ENCODE results near the gene EHD1.

Gene EHD1

DNA sequence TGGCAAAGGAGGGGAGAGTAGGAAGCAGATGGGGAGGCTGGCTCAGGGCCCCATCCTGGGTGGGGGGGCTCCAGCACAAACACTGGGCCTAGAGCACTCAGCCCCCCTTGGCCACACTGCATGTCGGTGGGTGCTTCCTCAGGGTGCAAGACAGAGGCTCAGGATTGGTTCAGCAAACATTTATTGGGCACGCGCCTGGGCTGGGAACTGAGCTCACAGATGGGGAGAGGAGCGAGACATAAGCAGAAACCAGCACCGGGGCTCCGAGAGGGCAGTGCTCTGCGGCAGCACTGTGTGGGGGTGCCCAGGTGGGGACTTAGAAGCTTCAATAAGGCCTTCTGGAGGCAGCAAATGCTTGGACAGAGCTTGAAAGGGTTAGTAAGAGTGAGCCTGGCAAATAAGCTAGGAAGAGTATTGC lies 12.1 kb upstream of the EHD1 start:
- H3K4me1 Mint-ChIP-seq, result peaks cover 38 to 68% of the 10 kb centered on the region in 2 donors
- H3K9me3 Mint-ChIP-seq, result no peaks in the 10 kb centered on the region
- DNase-seq (no peak), ATAC-seq (replicated peaks) (no peak)
- H3K27ac Mint-ChIP-seq, result peak overlapping the region; percentile 69
- H3K36me3 Mint-ChIP-seq, result peaks cover 2 to 3% of the 10 kb centered on the region in 2 donors
- no peak overlapping the region for H3K4me3 Mint-ChIP-seq
- H3K27me3 Mint-ChIP-seq, result no peaks in the 10 kb centered on the region

DNA sequence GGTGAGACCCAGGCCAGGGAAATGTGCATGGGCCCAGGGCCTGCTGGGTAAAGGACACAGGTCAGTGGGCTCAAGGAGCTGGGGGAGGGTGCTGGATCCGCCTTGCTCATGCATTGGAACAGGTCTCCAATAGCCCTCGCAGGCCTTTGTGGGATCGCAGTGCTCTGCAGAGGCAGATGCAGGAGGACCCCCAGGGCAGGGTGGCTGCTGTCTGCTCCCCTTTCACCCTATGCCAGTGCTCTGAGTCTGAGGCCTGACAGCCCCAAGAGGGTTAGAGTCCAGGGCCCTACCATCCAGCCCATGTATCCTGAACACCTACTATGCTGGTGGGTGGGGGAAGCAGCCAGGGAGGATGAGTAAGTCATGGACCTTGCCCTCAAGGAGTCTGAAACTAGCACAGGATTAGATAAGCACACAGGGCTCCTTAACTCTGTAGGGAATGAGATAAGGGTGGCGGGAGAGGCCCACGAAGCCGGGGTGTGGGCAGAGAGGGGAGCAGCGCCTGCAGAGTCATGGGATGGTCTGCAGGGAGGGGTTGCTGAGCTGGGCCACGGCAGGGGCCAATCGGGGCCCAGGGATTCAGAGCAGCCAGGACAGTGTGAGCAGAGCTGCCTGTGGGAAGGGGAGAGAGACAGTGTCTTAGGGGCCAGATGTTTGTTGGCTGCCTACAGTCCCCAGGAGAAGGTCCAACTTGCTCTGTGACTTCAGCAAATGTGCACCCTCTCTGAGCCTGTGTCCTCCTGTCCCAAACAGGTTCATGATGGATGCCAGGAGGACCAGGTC lies 10.5 kb upstream of the EHD1 start:
- Mint-ChIP-seq H3K27ac (no peak overlapping the region), H3K4me1 (peaks cover 40 to 69% of the 10 kb centered on the region in 2 donors), H3K4me3 (no peak overlapping the region), H3K9me3 (no peaks in the 10 kb centered on the region), H3K27me3 (no peaks in the 10 kb centered on the region), H3K36me3 (no peaks in the 10 kb centered on the region)
- ATAC-seq (replicated peaks), result no peak
- no peak for DNase-seq

DNA sequence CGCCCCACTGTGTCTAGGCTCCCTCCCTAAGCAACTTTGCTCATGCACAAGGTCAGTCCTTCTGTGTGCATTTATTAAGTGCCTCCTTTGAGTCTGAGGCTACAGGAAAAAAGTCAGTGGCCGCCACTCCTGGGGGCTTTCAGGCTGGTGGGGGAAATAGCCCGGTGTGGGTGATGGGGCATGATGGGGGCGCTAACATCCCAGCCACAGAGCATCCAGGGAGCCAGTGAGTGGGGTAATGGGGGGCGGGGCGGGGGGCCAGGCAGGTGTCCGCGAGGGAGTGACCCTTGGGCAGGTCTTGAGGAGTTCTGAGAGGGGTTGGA lies 9.9 kb upstream of the EHD1 start:
- no peaks in the 10 kb centered on the region for H3K27me3 Mint-ChIP-seq
- no peaks in the 10 kb centered on the region for H3K9me3 Mint-ChIP-seq
- H3K36me3 Mint-ChIP-seq, result no peaks in the 10 kb centered on the region
- H3K4me3 Mint-ChIP-seq, result peak overlapping the region; percentile 81 to 84
- DNase-seq (no peak), ATAC-seq (replicated peaks) (no peak)
- peak overlapping the region; percentile 83 for H3K27ac Mint-ChIP-seq
- peaks cover 41 to 65% of the 10 kb centered on the region in 2 donors for H3K4me1 Mint-ChIP-seq

DNA sequence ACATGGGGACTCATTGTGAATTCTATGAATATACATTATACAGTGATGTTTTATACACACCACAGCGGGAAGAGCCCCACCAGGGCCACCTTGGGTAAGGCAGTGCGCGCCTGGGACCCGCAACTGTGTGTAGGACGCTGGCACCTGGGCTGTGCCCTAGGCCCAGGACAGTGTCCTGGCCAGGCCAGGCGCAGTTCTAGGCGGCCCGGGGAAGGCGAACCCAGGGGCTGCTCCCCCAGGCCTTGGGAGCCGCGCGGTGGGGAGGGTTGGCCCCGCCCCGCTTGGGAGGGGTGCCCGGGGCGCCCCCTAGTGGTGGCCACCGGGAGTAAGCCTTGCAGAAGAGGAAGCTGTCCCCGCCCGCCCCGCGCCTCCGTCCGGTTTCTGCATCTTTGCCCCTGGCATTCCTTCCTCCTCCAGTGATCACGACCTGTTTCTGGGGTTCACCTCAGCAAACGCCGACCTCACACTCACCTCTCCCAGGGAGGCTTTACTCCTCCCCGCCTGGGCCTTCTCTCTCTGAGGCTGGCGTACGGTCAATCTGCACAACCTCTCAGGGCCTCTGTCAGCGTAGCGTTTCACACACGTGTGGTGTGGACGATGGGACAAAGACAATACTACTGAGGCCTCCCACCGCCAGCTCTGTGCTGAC lies 9.5 kb upstream of the EHD1 start:
- H3K9me3 Mint-ChIP-seq, result no peaks in the 10 kb centered on the region
- ATAC-seq (replicated peaks), result peak; percentile 89 to 95
- no peaks in the 10 kb centered on the region for H3K36me3 Mint-ChIP-seq
- DNase-seq, result peak; percentile 71
- peak overlapping the region; percentile 81 to 84 for H3K4me3 Mint-ChIP-seq
- H3K27ac Mint-ChIP-seq, result peak overlapping the region; percentile 83
- no peaks in the 10 kb centered on the region for H3K27me3 Mint-ChIP-seq
- H3K4me1 Mint-ChIP-seq, result peaks cover 41 to 61% of the 10 kb centered on the region in 2 donors

DNA sequence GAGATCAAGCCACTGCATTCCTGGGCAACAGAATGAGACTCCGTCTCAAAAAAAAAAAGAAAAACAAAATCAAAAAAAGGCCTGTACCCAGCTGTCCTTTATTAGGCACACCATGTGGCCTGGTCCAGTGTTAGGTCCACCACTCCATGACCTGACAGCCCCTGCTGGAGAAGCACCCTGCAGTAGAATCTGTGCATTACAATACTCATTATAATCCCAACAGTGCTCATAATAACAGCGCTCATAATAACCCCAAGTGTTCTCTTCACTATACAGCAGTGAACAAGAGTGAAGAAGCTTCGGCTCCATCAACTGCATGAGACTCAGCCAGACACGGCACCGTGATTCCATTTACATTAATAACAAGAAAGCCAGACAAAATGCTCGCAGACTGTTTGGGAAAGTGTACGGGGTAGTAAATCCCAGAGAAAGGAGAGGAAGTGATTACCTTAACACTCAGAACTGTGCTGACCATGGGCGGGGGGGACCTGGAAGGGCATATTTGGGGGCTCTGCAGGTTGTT lies 8.9 kb upstream of the EHD1 start:
- no peaks in the 10 kb centered on the region for H3K27me3 Mint-ChIP-seq
- no peak overlapping the region for H3K27ac Mint-ChIP-seq
- peak overlapping the region in 1 of 2 donors; percentile 14 for H3K4me3 Mint-ChIP-seq
- H3K36me3 Mint-ChIP-seq, result no peaks in the 10 kb centered on the region
- no peaks in the 10 kb centered on the region for H3K9me3 Mint-ChIP-seq
- no peak for DNase-seq
- ATAC-seq (replicated peaks), result no peak
- H3K4me1 Mint-ChIP-seq, result peaks cover 37 to 55% of the 10 kb centered on the region in 2 donors

DNA sequence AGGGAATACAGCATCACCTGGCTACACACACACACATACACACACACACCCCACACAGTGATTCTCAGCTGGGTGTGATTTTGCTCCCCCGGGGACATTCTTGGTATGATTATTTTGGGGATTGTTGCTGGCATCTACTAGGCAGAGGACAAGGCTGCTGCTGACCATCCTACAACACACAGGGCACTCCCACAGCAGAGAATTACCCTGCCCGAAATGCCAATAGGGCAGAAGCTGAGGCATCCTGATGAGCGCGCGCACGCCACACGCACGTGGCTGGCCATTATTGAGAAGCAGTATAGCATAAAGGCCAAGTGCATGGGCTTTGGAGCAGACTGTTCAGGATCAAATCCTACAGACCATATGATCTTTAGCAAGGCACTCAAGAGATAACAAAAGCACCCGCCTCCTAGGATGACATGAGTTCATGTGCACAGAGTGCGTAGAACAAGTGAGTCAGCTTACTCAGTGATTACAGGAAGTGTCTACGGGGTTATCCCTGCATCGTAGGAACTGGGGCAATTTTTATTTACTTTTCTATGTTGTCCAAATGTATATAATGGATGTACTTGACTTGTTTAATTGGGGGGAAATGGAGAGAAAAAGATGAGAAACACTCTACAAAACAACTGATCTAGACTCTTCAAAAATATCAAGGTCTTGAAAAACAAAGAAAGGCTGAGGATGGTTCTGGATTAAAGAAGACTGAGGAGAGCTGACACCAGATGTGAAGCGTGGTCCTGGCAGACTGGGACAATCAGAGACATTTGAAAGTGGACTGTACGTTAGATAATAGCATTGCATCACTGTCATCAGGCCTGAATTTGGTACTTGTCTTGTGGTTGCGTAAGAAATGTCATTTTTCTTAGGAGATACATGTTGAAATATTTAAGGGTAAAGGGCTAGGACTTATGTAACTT lies 7.2 kb upstream of the EHD1 start:
- DNase-seq, result no peak
- peak; percentile 40 to 54 for ATAC-seq (replicated peaks)
- Mint-ChIP-seq H3K27me3 (no peaks in the 10 kb centered on the region), H3K4me3 (no peak overlapping the region), H3K9me3 (no peaks in the 10 kb centered on the region), H3K4me1 (peaks cover 34 to 54% of the 10 kb centered on the region in 2 donors), H3K36me3 (no peaks in the 10 kb centered on the region), H3K27ac (no peak overlapping the region)

DNA sequence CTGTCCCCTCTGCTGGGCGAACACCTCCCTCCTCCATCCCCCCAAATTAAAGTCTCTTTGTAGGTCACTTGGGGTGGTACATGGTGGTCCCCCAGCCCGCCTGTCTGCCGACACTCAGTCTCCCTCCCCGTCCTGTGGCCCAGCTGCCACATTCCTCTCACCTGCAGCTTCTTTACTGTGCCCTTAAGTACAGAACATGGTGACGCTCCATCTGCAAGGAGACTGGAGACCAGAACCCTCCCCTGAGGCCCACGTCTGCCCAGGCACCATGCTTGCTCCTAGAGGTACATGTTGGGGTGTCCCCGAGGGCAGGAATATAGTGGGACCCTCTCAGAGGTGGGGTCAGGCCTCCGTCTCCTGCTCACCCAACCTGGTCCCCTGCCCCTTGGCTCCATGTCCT lies 5.6 kb upstream of the EHD1 start:
- H3K4me1 Mint-ChIP-seq, result peaks cover 47 to 62% of the 10 kb centered on the region in 2 donors
- H3K36me3 Mint-ChIP-seq, result no peaks in the 10 kb centered on the region
- no peak overlapping the region for H3K4me3 Mint-ChIP-seq
- H3K27ac Mint-ChIP-seq, result no peak overlapping the region
- ATAC-seq (replicated peaks), result no peak
- DNase-seq, result no peak
- H3K27me3 Mint-ChIP-seq, result no peaks in the 10 kb centered on the region
- no peaks in the 10 kb centered on the region for H3K9me3 Mint-ChIP-seq

DNA sequence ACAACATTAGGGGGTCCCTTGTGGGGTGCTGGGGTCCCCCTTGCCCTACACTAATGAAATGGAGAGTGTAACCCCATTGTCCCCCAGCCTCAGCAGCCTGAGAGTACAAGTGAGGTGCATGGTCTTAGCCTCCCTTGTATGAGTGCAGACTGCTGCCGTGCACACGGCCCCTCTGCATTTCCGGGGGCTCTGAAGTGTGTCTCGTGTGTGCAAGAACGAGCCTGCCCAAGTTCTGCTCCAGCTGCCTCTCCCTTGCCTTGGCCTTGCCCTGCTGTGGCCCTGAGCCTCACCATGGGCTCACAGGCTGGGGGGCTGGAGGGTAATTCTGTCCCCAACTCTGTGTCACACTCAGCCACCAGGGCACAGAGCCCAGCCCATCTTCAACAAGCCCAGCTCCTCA lies 5.2 kb upstream of the EHD1 start:
- no peak for DNase-seq
- ATAC-seq (replicated peaks), result no peak
- H3K27me3 Mint-ChIP-seq, result no peaks in the 10 kb centered on the region
- no peak overlapping the region for H3K27ac Mint-ChIP-seq
- H3K36me3 Mint-ChIP-seq, result no peaks in the 10 kb centered on the region
- H3K4me1 Mint-ChIP-seq, result peaks cover 46 to 62% of the 10 kb centered on the region in 2 donors
- no peak overlapping the region for H3K4me3 Mint-ChIP-seq
- no peaks in the 10 kb centered on the region for H3K9me3 Mint-ChIP-seq

DNA sequence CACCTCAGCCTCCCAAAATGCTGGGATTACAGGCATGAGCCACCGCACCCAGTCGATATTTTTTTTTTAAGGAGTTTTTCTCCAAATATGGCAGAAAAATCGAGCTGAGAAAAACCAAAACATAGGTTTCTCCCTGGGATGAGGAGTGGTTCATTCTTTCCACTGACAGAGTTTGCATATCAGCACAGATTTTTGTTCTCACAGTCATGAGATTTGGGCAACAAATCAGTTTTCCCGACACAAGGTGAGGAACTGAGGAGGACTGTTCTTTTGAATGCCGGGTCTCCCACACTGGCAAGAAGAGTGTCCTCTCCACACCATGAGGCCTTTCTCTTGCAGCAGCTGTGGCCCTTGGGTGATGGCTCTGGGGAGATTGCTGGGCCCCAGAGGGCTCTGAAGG lies 3.8 kb upstream of the EHD1 start:
- Mint-ChIP-seq H3K27me3 (no peaks in the 10 kb centered on the region), H3K36me3 (peaks cover 4 to 10% of the 10 kb centered on the region in 2 donors), H3K9me3 (no peaks in the 10 kb centered on the region), H3K4me3 (no peak overlapping the region), H3K27ac (no peak overlapping the region), H3K4me1 (peaks cover 42 to 58% of the 10 kb centered on the region in 2 donors)
- ATAC-seq (replicated peaks) (no peak), DNase-seq (no peak)

DNA sequence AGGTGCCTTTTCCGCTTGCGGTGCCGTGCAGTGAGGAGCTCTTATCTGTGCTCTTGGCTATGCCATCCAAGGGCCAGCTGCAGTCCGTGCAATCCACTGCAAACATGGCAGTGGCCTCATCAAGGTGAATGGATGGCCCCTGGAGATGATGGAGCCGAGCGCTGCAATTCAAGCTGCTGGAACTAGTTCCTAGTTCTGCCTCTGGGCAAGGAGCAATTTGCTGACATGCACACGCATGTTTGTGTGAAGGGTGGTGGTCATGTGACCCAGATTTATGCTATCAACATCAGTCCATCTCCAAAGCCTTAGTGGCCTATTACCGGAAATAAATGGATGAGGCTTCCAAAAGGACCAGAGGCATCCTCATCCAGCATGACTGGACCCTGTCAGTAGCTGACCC lies 3.1 kb upstream of the EHD1 start:
- peak overlapping the region in 1 of 2 donors; percentile 16 for H3K4me3 Mint-ChIP-seq
- peaks cover 46 to 64% of the 10 kb centered on the region in 2 donors for H3K4me1 Mint-ChIP-seq
- H3K27me3 Mint-ChIP-seq, result no peaks in the 10 kb centered on the region
- no peak for ATAC-seq (replicated peaks)
- no peak for DNase-seq
- H3K27ac Mint-ChIP-seq, result no peak overlapping the region
- H3K36me3 Mint-ChIP-seq, result peaks cover 10 to 18% of the 10 kb centered on the region in 2 donors
- H3K9me3 Mint-ChIP-seq, result no peaks in the 10 kb centered on the region

DNA sequence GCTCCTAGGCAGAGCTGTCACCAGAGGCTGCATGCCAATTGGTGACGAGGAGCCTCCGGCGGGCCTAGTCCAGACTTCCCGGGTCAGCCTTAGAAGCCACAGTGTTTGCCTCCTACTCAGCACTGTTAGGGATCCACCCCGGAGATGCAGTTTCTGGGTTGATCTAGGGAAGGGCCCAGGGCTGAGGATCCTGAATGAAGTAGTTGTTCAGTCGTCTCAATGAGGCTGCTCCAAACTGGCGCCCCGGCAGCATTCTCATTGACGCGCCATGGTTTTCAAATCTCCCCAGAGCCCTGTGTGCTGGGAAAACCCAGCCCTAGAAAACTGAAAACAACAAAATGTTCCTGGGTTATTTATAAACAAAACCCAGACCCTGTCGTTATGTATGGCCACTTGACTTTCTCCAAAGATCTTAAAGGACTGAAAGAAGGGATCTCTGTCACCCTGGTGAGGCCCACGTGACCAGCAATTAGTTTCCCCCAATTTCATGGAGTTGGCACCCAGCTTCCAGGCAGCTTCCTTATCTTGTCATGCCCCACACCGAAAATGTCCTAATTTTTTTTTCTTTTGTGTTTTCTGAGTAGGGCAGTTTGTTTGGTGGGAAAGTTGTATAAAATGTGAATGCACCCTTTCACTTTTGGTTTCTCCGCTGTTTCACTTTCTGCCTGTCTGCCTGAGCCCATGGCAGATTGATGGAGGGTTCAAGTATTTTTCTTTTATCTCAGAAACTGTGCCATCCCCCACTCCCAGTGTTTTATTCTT lies 2.0 kb upstream of the EHD1 start:
- DNase-seq, result no peak

DNA sequence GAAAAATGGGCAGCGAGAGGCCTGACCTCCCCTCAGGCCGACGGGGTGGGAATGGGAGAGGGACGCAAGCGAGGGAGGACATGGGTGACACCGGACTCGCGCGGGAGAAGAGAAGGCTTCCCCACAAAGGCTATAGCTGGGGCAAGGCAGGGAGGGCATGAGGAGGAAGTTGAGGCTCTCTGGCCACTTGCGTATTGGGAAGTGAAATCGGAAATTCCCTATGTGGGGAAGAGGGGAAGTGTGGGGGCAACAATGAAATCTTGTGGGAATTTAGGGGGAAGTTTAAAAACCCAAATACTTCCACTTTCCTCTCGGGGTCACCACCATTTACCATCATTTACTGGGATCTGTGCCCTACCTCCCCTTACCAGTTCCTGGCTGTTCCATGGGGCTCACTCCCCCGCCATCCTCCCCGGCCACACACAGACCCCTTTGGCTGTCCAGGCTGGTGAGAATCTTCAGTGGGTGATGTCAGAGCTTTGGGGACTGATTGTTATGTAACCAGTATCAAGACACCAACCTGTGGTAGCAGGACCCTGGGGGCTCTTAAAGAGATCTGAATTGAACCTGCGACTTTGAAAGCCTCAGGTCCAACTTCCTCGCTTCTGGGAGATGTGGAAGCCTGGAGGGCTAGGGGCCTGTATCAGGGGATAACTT lies 951 bp upstream of the EHD1 start:
- Mint-ChIP-seq H3K27ac (peak overlapping the region; percentile 95), H3K4me3 (peak overlapping the region; percentile 94 to 98), H3K4me1 (peaks cover 54 to 73% of the 10 kb centered on the region in 2 donors), H3K9me3 (no peaks in the 10 kb centered on the region), H3K36me3 (peaks cover 30 to 39% of the 10 kb centered on the region in 2 donors), H3K27me3 (no peaks in the 10 kb centered on the region)
- ATAC-seq (replicated peaks) (peak in 1 of 2 donors; percentile 3), DNase-seq (peak; percentile 34)

More for the DNA sequence above, 2.0 kb upstream of the EHD1 start:
- no peaks in the 10 kb centered on the region for H3K9me3 Mint-ChIP-seq
- H3K36me3 Mint-ChIP-seq, result peaks cover 20 to 28% of the 10 kb centered on the region in 2 donors
- H3K27ac Mint-ChIP-seq, result peak overlapping the region; percentile 69
- H3K27me3 Mint-ChIP-seq, result no peaks in the 10 kb centered on the region
- peaks cover 48 to 66% of the 10 kb centered on the region in 2 donors for H3K4me1 Mint-ChIP-seq
- H3K4me3 Mint-ChIP-seq, result peak overlapping the region; percentile 94 to 98
- ATAC-seq (replicated peaks), result no peak

DNA sequence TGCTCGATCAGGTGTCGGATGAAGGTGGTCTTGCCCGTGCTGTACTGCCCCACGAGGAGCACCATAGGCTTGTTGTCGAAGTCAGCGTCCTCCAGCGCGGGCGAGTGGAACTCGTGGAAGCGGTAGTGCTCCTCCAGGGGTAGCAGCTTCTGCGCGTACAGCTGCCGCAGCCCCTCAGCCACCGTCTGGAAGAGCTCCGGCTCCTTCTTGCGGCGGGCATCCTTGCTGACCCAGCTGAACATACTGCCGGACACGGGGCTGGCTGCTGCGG lies 263 bp downstream of the EHD1 start:
- H3K27me3 Mint-ChIP-seq, result no peaks in the 10 kb centered on the region
- H3K4me1 Mint-ChIP-seq, result peaks cover 53 to 76% of the 10 kb centered on the region in 2 donors
- DNase-seq, result no peak
- no peaks in the 10 kb centered on the region for H3K9me3 Mint-ChIP-seq
- peak; percentile 31 to 37 for ATAC-seq (replicated peaks)
- peak overlapping the region; percentile 94 for H3K27ac Mint-ChIP-seq
- H3K36me3 Mint-ChIP-seq, result peaks cover 32 to 45% of the 10 kb centered on the region in 2 donors
- peak overlapping the region; percentile 94 to 98 for H3K4me3 Mint-ChIP-seq
